Ramos (cell line): ENCODE results near the gene VAV2.
"Not testable (repeated sequence)": the region's sequence is repeated elsewhere in the genome, so short reads cannot be mapped to it uniquely, and the experiment has no call there.

ENCODE experiments used
- in situ Hi-C: fragments of 300-500 bp; cut with MboI; formaldehyde crosslinking; loops from one replicate; pipeline ENCODE4 v1.14.3; 2022; ENCODE audit warnings: low sequenced_read_pairs; ENCODE audit not compliant: unreplicated experiment

Gene VAV2

DNA sequence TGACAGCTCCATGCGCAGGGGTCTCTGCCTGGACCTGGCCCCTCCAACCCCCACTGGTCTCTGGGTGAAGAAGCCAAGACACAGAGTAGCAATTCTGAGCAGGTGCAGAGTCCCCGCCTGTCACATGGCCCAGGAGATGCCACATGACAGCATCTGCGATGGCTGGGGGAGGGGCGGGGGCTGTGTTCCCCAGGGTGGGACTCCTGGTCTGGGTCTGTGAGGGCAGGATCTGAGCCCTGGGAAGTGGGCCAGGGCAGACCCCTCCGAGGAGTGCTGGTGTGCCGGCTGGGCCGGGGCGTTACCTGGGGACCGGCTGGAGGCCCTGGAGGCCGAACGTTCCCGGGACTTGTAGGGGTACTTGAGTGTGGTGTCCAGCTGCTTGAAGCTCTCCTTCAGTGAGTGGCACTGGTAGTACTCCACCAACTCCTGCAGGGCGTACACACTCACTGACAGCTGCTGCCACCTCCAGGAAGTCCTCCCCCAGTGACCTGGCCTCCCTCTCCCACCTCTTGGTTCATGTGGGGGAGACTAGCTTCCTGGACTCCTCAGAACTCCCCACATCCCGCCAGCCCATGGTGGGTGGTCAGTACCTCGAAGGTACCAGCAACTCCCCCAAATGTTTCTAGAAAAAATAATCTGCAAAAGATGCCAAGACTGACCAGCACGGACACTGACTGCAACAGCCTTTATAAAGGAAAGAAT, 221.9 kb downstream of the VAV2 start:
- in situ Hi-C loops = no loop called here

DNA sequence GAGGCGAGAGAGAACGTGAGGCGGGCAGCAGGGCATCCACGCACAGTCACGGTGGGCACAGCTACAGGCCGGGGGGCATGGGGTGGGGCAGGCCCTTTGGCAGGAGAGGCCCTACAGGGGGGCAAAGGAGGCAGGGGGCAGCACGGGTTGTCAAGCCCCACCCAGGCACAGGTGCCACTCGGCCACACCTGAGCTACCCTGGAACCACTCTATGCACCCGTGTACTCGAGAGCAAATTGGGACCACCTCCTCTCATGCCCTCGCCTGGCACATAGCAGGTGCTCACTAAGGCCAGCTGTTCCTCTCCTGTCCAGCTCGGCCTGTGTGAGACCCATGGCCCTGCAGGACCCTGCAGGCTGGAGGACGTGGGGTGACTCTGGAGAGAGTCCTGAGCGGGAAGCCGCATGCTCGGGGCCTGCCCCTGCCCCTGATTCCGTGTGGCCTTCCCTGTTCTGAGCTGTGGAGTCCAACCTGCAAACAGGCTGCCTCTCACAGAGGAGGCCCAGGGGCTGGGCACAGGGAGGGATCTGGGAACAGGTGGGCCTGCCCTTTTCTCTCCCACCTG, 222.5 kb downstream of the VAV2 start:
- in situ Hi-C loops = no loop called here

DNA sequence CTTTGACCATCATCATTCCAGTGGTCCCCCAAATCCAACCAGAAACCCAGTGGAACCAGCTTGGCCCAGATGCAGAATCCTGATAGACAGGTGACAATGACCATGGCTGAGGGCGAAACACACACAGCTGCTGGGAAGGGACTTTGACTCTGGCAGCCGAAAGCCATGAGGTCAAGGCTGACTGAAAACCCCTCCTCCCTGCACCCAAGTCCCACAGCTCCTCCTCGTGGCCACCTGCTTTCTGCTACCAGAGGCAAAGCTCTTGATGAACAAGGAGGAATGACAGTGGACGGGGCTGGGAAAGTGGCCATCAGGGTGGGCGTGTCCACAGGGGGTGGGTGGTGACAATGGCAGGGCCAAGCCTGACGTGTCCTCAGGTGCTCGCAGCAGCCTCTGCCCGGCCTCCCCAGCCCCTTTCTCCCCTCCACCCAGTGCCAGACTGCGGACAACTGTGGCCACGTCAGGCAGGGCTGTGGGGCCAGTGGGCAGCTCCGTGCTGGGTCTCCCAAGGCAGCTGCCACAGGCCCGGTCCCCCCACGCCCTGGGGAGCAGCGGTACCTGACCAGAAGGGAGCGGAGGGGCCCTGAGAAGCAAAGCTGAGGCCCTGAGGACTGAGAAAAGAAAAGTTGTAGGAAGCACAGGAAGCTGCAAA, 223.1 kb downstream of the VAV2 start:
- in situ Hi-C loops = no loop called here

DNA sequence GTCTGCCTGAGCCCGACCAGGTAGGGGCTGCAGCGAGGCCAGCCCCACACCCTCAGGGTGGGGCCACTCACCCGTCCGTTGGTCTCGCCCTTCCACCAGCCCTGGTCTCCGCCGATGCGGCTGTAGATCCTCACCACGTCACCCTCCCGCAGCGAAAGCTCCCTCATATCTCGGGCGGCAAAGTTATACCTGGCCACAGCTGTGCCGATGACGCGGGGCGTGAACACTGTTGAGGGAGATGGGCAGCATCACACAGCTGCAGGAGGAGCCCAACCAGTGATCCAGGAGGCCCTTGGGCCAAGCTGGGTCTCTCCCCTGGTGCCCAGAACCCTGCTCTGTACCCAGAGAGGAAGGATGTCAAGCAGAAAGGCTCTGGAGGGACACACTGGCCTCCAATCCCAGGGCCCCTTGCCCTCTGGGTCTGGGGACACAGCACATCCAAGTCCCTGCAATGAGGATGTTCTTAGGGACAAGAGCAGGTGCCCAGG, 223.7 kb downstream of the VAV2 start:
- in situ Hi-C loops = no loop called here

DNA sequence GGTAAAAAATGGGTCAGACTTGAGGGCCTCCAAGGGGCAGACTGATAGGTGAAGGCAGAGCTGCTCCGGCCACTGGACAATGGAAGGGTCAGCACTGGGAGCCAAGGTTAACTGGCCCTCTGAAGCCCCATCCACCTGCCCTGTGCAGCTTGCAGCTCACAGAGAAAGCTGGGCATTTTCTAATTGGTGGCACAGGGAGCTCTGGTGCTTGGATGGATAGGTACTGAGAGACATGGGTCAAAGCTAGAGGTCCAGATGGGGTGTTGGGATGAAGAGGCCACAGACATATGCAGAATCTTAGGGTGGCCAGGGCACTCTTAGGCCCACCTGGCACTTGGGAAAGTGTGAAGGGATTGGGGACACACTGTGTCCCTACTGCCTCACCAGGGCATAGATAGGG, 224.5 kb downstream of the VAV2 start:
- in situ Hi-C loops = no loop called here

DNA sequence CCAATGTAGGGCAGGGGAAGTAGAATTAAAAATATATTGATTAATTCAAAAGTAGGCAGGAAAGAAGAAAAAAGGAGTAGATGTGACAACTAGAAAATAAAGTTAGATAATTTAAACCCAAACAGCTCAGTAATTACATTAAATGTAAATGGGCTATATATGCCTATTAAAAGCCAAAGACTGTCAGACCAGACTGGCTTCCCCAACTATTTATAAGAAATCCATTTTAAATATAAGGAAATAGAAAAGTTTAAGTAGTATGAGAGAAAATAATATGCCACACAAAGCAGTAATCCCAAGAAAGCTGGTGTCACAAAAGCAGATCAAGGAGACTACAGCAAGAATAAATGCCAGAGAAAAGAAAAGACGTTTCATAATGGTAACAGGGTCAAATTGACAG, 225.1 kb downstream of the VAV2 start:
- in situ Hi-C loops = no loop called here

DNA sequence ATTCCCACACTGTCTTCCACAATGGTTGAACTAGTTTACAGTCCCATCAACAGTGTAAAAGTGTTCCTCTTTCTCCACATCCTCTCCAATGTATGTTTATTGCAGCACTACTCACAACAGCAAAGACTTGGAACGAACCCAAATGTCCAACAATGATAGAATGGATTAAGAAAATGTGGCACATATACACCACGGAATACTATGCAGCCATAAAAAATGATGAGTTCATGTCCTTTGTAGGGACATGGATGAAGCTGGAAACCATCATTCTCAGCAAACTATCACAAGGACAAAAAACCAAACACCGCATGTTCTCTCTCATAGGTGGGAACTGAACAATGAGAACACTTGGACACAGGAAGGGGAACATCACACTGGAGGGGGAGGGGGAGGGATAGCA, 225.9 kb downstream of the VAV2 start:
- in situ Hi-C loops = not testable (repeated sequence)

DNA sequence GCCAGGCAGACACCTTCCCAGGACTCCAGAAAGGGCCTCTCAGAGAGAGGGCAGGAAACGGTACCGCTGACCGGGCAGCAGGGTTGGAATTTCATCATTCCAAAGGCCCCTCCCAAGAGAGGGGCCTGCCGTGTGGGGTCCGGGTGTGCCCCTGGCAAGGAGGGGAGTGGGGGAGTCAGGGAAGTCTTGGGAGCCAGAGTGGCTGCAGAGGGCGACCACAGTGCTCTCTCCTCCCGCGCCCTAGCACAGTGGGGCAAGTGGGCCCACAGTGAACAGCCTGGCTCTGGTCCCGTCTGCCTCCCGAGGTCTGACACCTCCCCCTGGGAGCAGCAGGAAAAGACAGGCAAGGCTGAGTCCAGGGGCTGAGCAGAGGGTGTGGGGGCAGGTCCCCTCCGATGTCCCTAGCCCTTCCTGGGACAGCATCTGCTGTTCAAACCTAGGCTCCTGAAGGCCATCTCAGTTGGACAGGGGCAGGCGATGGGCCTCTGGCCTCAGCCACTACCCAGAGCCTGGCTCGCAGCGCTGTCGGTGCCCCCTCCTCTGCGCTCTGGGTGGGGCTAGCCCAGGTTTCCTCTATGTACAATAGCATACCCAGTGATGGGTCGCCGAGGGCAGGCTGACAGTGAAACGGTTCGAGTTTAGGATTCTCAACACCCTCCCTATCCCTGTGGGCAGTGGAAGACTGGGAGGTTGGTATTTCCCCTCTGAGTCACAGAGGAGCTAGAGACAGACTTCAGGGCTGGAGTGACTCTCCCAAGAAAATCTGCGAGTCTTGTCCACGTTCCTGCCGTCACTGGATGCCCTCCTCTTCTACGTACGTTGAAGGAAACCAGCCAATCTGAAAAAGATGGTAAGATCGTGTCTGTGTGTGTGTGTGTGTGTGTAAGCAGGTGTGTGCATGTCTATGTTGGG, 228.6 kb downstream of the VAV2 start:
- in situ Hi-C loops = no loop called here

DNA sequence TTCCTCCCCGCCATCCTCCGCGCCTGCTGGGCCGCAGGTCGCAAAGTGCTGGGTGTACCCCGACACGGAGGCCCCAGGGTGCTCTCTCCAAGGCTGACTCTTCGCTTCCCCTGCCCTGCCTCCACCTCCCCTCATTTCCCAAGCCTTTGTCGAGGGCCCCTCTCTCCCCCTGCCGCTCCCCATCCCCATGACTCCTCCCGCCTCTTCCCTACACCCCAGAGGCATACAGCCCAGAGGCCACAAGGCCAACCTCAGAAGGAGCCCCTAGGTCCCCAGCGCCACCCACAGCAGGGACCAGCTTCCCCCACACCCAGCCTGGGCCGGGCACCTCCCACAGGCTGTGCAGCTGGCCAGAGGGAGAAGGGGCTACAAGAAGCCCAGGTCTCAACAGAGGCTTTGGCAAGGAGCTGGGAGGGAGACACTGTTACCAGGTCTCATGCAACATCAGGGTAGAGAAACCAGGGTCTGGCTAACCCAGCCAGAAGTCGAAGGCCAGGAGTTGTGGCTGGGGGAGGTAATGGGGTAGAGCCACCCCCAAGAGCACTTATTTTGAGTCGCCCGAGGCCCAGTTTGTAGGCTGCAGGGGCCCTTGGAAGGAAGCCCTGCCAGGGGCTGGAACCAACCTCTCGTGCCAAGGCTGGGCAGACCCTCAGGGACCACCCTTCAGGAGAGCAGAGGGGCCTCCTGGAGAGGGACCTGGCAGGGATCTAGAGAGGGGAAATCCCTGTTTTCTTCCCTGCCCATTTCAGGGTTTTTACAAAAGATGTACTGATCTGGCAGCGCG, 229.4 kb downstream of the VAV2 start:
- in situ Hi-C loops = no loop called here

DNA sequence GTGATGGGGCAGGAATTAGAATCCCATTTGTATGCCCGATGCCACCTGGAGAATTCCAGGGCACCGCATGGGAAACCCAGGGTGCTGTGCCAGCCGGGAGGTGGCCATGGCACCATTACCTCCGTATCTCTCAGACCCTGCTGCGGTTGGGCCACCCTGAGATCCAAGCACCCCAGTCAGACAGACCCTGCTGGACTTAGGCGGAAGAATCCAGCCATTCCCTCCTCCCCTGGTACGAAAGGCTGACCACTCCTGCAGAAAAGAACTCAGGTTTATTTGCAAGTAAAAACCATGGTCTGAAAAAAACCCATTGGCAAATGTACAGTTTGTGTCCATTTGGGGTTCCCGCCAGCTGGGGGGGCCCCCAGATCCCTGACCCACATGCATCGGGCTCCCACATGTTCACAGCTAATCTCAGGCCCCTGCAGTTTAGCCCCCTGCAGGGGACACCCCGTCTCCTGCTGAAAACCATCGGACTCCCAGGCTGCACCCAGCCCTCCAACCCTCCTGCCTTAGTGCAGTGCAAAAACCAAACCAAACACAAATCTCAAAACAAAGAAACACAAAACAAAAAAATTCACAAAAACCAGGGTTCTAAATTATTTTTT, 230.4 kb downstream of the VAV2 start:
- in situ Hi-C loops = no loop called here

DNA sequence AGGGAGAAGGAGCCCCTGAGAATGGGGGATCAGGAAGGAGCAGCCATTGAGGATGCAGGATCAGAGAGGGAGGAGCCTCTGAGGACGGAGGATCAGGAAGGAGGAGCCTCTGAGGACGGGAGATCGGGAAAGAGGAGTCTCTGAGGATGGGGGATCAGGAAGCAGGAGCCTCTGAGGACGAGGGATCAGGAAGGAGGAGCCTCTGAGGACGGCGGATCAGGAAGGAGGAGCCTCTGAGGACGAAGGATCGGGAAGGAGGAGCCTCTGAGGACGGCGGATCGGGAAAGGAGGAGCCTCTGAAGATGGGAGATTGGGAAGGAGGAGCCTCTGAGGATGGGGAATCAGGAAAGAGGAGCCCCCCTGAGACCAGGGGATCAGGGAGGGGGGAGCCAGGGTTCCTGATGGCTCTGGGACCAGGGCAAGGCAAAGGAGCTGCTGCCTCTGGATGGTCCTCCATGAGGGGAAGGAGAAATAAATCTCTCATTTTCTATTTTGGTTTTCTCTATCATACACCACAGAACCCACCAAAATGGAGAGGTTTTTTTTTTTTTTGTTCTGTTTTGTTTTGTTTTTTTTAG, 231.3 kb downstream of the VAV2 start:
- in situ Hi-C loops = no loop called here

DNA sequence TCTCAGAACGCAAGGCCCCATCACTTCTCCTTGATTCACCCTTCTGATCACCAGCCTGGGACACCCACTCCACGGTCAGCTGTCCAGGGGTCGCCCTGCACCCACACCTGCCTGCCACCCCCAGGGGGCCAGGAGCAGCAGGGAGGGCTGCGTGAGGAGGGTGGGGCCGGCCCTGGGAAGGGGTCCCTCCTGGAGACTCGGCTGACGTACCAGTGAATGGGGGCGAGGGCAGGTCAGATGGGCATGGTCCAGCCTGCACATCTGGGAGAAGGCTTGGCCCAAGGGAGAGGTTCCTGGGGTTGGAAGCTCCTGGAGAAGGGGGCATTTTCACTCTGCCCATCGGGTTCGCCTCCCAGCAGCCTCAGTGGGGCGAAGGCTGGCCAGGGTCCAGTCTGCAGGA, 232.2 kb downstream of the VAV2 start:
- in situ Hi-C loops = no loop called here

DNA sequence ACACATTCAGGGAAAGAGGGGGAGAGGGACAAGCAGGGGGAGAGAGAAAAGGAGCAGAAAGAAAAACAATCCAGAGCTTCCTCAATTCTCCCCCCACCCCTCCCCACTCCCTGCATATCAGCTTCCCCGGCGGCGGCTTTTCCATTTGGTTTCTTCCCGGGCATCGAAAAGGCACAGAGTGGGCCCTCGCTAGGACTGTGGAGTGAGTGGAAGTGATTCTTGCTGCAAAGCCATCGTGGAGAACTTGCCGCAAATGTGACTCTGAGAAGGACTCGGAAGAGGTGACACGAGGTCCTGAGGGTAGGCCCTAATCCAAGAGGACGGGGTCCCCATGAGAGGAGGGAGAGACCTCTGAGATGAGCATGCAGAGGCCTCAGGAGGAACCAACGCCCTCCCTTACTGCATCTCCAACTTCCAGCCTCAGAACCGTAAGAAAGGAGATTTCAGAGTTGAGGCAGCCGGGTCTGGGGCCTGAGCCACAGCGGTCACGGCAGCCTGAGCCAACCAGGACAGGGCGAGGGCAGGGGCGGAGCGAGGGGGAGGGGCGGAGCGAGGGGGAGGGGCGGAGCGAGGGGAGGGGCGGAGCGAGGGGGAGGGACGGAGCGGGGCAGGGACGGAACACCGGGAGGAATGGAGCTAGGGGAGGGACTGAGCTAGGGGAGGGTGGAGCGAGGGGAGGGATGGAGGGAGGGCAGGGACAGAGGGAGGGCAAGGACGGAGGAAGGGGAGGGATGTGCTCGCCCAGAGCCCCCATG, 232.8 kb downstream of the VAV2 start:
- in situ Hi-C loops = no loop called here

DNA sequence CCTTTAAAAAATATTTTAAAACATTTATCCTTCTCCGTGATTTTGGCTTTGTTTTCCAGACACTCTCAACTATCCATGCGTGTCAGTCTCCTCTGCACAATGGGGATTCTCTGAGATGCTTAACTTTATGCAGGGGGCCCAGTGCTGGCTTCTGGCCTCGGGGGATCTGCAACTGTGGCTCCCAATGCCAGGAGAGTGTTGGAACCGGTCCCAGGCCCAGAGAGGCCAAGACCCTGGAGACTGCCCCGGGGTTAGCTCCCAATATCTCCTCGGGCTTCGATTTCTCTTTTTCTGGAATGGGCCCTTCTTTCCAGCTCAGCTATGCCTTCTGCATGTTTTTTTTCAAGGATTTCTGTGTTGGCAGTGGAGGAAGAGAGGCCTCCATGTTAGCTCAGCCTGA, 233.9 kb downstream of the VAV2 start:
- in situ Hi-C loops = no loop called here

DNA sequence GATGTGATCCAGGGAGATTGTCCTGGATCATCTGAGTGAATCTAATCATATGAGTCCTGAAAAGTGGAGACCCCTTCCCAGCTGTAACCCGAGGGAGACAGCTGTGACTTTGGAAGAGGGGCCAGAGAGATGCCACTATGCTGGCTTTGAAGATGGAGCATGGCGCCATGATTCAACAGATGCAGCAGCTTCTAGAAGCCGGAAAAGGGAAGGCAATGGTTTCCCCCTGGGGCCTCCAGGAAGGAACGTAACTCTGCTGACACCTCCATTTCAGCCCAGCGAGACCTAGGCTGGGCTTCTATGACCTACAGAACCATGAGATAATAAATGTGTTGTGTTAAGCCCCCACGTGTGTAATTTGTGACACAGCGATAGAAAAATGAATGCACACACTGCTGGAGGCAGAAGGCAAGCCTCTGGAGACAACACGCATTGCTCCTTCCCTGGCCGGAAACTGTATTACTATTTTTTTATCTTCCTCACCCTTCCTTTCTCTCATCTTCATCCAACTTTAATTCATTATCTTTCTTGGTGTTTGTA, 237.4 kb downstream of the VAV2 start:
- in situ Hi-C loops = no loop called here

DNA sequence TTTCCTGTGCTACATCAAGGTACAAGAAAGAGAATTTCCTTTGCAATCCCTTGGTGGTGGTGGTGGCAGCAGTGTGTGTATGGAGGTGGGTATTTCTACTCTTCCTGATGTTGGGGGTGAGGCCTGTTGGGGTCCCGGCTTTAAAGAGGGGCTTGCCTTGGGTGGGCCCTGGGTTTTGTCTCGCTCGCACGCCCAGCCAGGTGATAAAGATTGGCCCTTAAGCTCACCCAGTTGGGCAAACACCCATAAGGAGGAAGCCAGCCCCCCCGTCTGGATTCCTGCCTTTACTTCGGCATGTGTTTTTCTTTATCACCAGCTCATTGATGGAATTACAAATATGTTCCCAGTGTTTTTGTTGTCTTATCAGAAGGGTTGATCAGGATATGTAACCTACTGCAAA, 237.9 kb downstream of the VAV2 start:
- in situ Hi-C loops = no loop called here

DNA sequence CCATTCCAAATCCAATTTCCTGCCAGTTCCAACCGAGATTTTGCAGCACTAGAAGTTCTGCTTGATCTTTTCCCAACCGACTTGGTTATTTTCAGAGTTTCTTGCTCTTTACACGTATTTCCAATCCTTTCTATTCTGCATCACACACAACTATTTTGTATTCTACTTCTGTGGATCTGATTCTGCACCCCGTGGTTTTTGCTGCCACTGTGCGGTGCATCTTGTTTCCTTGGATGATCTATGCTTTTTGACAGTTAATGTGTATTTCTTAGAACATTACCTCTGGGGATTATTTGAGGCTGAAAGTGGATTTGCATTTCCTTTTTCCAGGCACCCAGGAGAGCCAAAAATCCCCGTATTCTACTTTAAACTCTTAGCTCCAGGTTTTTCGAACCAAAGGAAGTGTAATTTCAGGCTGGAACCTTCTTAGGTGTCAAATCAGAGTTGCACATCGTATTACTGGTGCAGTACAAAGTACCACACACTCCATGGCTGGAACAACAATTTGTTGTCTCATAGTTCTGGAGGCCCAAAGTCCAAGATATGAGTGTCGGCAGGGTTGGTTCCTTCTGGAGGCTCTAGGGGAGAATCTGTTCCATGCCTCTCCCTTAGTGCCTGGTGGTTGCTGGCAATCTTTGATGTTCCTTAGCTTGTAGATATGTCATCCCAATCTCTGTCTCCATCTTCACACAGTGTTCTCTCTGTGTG, 239.2 kb downstream of the VAV2 start:
- in situ Hi-C loops = no loop called here
